Measurements from ENCODE around the gene POU2AF3.

The POU2AF3 gene, protein sequence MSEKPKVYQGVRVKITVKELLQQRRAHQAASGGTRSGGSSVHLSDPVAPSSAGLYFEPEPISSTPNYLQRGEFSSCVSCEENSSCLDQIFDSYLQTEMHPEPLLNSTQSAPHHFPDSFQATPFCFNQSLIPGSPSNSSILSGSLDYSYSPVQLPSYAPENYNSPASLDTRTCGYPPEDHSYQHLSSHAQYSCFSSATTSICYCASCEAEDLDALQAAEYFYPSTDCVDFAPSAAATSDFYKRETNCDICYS

DNA sequence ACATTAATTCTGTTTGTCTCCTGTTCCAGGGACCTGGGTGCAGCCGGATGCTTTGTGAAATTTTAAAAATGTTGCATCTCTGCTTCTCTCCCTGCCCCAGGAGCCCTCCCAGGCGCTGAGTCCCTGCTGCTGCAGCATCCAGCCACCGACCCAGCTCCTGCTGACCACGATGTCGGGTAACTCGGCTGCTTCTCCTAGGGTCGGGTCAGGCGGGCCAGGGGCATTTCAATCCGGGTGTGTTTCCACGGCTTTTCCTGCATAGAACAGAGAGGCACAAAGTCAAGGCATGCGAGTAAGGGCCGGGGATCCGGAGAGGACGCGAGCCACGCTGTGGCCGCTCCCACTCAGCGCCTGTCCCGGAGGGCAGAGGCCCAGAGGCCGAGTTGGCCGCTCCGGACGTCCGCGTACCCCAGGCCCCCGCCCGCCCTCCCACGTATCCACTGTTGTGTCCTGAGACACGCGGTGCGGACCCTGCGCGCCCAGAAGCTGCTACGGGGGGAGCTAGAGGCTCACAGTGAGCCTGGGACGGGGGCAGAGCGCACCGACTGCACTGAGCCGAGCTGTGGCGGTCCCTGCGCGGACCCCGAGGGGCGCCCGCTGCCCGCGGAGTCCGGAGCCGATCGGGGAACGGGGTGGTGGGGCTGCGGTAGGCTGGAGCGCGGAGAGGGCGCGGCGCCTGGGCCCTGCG, at the start of gene POU2AF3:
TSS of gene POU2AF3 (plus strand) at position 134 of the 688 bp plus-strand sequence. CDS start at position 170, 36 bp downstream.
- no peak for TF ChIP-seq CEBPB (IDR thresholded peaks at IDR 0.05)
- no peak for TF ChIP-seq CREB1 (IDR thresholded peaks at IDR 0.05; ENCODE audit: low read depth)
- no peak for TF ChIP-seq EP300 (IDR thresholded peaks at IDR 0.05; ENCODE audit: borderline replicate concordance)
- TF ChIP-seq YY1 (IDR thresholded peaks at IDR 0.05; ENCODE audit: low read depth), result no peak
- TF ChIP-seq EGR1 (IDR thresholded peaks at IDR 0.05), result no peak
- TF ChIP-seq TAF1 (IDR thresholded peaks at IDR 0.05; ENCODE audit: low read depth), result no peak
- TF ChIP-seq TCF12 (IDR thresholded peaks at IDR 0.05; ENCODE audit: low read depth), result no peak
- TF ChIP-seq RAD21 (IDR thresholded peaks at IDR 0.05; ENCODE audit: low read depth), result no peak
- TF ChIP-seq, protein P1, sequence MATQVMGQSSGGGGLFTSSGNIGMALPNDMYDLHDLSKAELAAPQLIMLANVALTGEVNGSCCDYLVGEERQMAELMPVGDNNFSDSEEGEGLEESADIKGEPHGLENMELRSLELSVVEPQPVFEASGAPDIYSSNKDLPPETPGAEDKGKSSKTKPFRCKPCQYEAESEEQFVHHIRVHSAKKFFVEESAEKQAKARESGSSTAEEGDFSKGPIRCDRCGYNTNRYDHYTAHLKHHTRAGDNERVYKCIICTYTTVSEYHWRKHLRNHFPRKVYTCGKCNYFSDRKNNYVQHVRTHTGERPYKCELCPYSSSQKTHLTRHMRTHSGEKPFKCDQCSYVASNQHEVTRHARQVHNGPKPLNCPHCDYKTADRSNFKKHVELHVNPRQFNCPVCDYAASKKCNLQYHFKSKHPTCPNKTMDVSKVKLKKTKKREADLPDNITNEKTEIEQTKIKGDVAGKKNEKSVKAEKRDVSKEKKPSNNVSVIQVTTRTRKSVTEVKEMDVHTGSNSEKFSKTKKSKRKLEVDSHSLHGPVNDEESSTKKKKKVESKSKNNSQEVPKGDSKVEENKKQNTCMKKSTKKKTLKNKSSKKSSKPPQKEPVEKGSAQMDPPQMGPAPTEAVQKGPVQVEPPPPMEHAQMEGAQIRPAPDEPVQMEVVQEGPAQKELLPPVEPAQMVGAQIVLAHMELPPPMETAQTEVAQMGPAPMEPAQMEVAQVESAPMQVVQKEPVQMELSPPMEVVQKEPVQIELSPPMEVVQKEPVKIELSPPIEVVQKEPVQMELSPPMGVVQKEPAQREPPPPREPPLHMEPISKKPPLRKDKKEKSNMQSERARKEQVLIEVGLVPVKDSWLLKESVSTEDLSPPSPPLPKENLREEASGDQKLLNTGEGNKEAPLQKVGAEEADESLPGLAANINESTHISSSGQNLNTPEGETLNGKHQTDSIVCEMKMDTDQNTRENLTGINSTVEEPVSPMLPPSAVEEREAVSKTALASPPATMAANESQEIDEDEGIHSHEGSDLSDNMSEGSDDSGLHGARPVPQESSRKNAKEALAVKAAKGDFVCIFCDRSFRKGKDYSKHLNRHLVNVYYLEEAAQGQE (IDR thresholded peaks at IDR 0.05; ENCODE audit: low read depth), result no peak

- TF ChIP-seq RAD21 (IDR thresholded peaks at IDR 0.05; ENCODE audit: low read depth) (no peak), TCF12 (IDR thresholded peaks at IDR 0.05; ENCODE audit: low read depth) (no peak), TAF1 (IDR thresholded peaks at IDR 0.05; ENCODE audit: low read depth) (no peak), MAX (IDR thresholded peaks at IDR 0.05) (no peak), CREB1 (IDR thresholded peaks at IDR 0.05; ENCODE audit: low read depth) (no peak)
- TF ChIP-seq, protein P2, sequence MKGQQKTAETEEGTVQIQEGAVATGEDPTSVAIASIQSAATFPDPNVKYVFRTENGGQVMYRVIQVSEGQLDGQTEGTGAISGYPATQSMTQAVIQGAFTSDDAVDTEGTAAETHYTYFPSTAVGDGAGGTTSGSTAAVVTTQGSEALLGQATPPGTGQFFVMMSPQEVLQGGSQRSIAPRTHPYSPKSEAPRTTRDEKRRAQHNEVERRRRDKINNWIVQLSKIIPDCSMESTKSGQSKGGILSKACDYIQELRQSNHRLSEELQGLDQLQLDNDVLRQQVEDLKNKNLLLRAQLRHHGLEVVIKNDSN (IDR thresholded peaks at IDR 0.05), result no peak
- TF ChIP-seq, protein P1 (IDR thresholded peaks at IDR 0.05; ENCODE audit: low read depth), result no peak
These were observed 47.4 kb upstream of the POU2AF3 start for GRCh38 chr11:111250936-111251335.

GRCh38 chr11:111253131-111253530, 45.2 kb upstream of the POU2AF3 start:
- TF ChIP-seq, protein P2 (IDR thresholded peaks at IDR 0.05), result no peak
- TF ChIP-seq, protein P1 (IDR thresholded peaks at IDR 0.05; ENCODE audit: low read depth), result no peak
- no peak for TF ChIP-seq ZBTB7A (IDR thresholded peaks at IDR 0.05; ENCODE audit: low read depth)
- TF ChIP-seq CEBPB (IDR thresholded peaks at IDR 0.05), result no peak
- TF ChIP-seq RAD21 (IDR thresholded peaks at IDR 0.05; ENCODE audit: low read depth), result no peak
- TF ChIP-seq TAF1 (IDR thresholded peaks at IDR 0.05; ENCODE audit: low read depth), result no peak
- TF ChIP-seq CREB1 (IDR thresholded peaks at IDR 0.05; ENCODE audit: low read depth), result no peak
- TF ChIP-seq EGR1 (IDR thresholded peaks at IDR 0.05), result no peak
- no peak for TF ChIP-seq TEAD4 (IDR thresholded peaks at IDR 0.05)
- no peak for TF ChIP-seq MAX (IDR thresholded peaks at IDR 0.05)
- TF ChIP-seq FOXM1 (IDR thresholded peaks at IDR 0.05; ENCODE audit: borderline replicate concordance, low read depth), result no peak

GRCh38 chr11:111253630-111254029, 44.7 kb upstream of the POU2AF3 start:
- TF ChIP-seq TAF1 (IDR thresholded peaks at IDR 0.05; ENCODE audit: low read depth), result no peak
- TF ChIP-seq ZBTB7A (IDR thresholded peaks at IDR 0.05; ENCODE audit: low read depth), result no peak
- TF ChIP-seq EP300 (IDR thresholded peaks at IDR 0.05; ENCODE audit: borderline replicate concordance), result no peak
- TF ChIP-seq TCF12 (IDR thresholded peaks at IDR 0.05; ENCODE audit: low read depth), result no peak
- no peak for TF ChIP-seq YY1 (IDR thresholded peaks at IDR 0.05; ENCODE audit: low read depth)
- no peak for TF ChIP-seq MAX (IDR thresholded peaks at IDR 0.05)
- TF ChIP-seq CEBPB (IDR thresholded peaks at IDR 0.05), result no peak
- no peak for TF ChIP-seq TEAD4 (IDR thresholded peaks at IDR 0.05)
- no peak for TF ChIP-seq EGR1 (IDR thresholded peaks at IDR 0.05)
- TF ChIP-seq RAD21 (IDR thresholded peaks at IDR 0.05; ENCODE audit: low read depth), result no peak
- TF ChIP-seq FOXM1 (IDR thresholded peaks at IDR 0.05; ENCODE audit: borderline replicate concordance, low read depth), result no peak

Measured in Ishikawa (cell line).